Liver (tissue), 9 donors: ENCODE results near the gene GRID1. TPM values are rescaled to one million over a fixed set of nuclear protein-coding genes. Genes with fewer than 3 reads are reported as not detected.

Source experiments
- DNase-seq: peaks from one replicate; pipeline ENCODE4 v3.0.0-alpha.2; 2017; ENCODE audit warnings: low spot score
- H3K27ac ChIP-seq, 2 donors: one replicate each; pipeline ENCODE4 v1.7.0; 2013; ENCODE audit warnings: inconsistent platforms in 2 of 2, low read length in 2 of 2, control low read depth in 1 of 2, low read depth in 1 of 2, mild to moderate bottlenecking in 1 of 2
- H3K27me3 ChIP-seq, 4 donors: one replicate each; pipeline versions ENCODE4 v1.6.1 to v1.7.0; 2013; ENCODE audit warnings: low read length in 3 of 4, inconsistent platforms in 1 of 4, mild to moderate bottlenecking in 1 of 4, moderate library complexity in 1 of 4; ENCODE audit not compliant: control insufficient read depth in 4 of 4, insufficient read depth in 4 of 4
- H3K36me3 ChIP-seq, 4 donors: one replicate each; pipeline versions ENCODE4 v1.6.1 to v1.7.0; 2013; ENCODE audit warnings: low read length in 3 of 4, mild to moderate bottlenecking in 3 of 4, low read depth in 1 of 4, moderate library complexity in 1 of 4; ENCODE audit not compliant: control insufficient read depth in 4 of 4, insufficient read depth in 3 of 4
- H3K4me1 ChIP-seq, 4 donors: one replicate each; pipeline versions ENCODE4 v1.6.1 to v1.7.0; 2013; ENCODE audit warnings: low read length in 3 of 4, mild to moderate bottlenecking in 3 of 4, moderate library complexity in 1 of 4; ENCODE audit not compliant: control insufficient read depth in 4 of 4, insufficient read depth in 4 of 4
- H3K4me3 ChIP-seq, 3 donors: one replicate each; pipeline versions ENCODE4 v1.6.1 to v1.7.0; 2013; ENCODE audit warnings: low read length in 3 of 3, control low read depth in 1 of 3, low read depth in 1 of 3, mild to moderate bottlenecking in 1 of 3
- H3K9ac ChIP-seq, 2 donors: one replicate each; pipeline ENCODE4 v1.7.0; 2013; ENCODE audit warnings: low read length in 2 of 2, mild to moderate bottlenecking in 2 of 2, moderate library complexity in 2 of 2, control low read depth in 1 of 2, low read depth in 1 of 2
- H3K9me3 ChIP-seq, 4 donors: one replicate each; pipeline versions ENCODE4 v1.6.1 to v1.7.0; 2013; ENCODE audit warnings: low read length in 3 of 4; ENCODE audit not compliant: control insufficient read depth in 4 of 4
- ATF3 ChIP-seq: IDR thresholded peaks from 2 replicates; pipeline ENCODE4 v1.6.1; 2016; ENCODE audit warnings: antibody characterized with exemption
- CTCF ChIP-seq: fragments of 150-350 bp; IDR thresholded peaks from 2 replicates; pipeline ENCODE4 v1.5.1; 2017; ENCODE audit warnings: improper control_type of control experiment, low read depth, low read length; ENCODE audit not compliant: missing input control
- EGR1 ChIP-seq, 2 donors: IDR thresholded peaks; 2 replicates each; pipeline ENCODE4 v1.6.1; 2016 to 2018; ENCODE audit warnings: antibody characterized with exemption in 2 of 2, low read depth in 2 of 2
- FOXA1 ChIP-seq: IDR thresholded peaks from 2 replicates; pipeline ENCODE4 v1.6.1; 2016; ENCODE audit warnings: antibody characterized with exemption
- FOXA2 ChIP-seq: IDR thresholded peaks from 2 replicates; pipeline ENCODE4 v1.6.1; 2016; ENCODE audit warnings: antibody characterized with exemption
- GABPA ChIP-seq, 2 donors: IDR thresholded peaks in 1 of 2; conservative IDR thresholded peaks in 1 of 2; 2 replicates each; pipeline ENCODE4 v1.6.1; 2016; ENCODE audit warnings: antibody characterized with exemption in 2 of 2, mild to moderate bottlenecking in 1 of 2, moderate library complexity in 1 of 2
- HNF4A ChIP-seq, 2 donors: conservative IDR thresholded peaks; 2 replicates each; pipeline ENCODE4 v1.6.1; 2016; ENCODE audit warnings: antibody characterized with exemption in 2 of 2, mild to moderate bottlenecking in 2 of 2
- HNF4G ChIP-seq: IDR thresholded peaks from 2 replicates; pipeline ENCODE4 v1.6.1; 2016; ENCODE audit warnings: antibody characterized with exemption
- JUND ChIP-seq, 2 donors: IDR thresholded peaks; 2 replicates each; pipeline ENCODE4 v1.6.1; 2016; ENCODE audit warnings: antibody characterized with exemption in 2 of 2
- MAX ChIP-seq: IDR thresholded peaks from 2 replicates; pipeline ENCODE4 v1.6.1; 2016; ENCODE audit warnings: antibody characterized with exemption
- NR2F2 ChIP-seq: IDR thresholded peaks from 2 replicates; pipeline ENCODE4 v1.6.1; 2016; ENCODE audit warnings: antibody characterized with exemption
- RAD21 ChIP-seq, 2 donors: IDR thresholded peaks; 2 replicates each; pipeline ENCODE4 v1.6.1; 2016; ENCODE audit warnings: antibody characterized with exemption in 2 of 2, mild to moderate bottlenecking in 2 of 2
- REST ChIP-seq: IDR thresholded peaks from 2 replicates; pipeline ENCODE4 v1.6.1; 2016; ENCODE audit warnings: antibody characterized with exemption, mild to moderate bottlenecking
- RXRA ChIP-seq, 2 donors: IDR thresholded peaks; 2 replicates each; pipeline ENCODE4 v1.6.1; 2017 to 2018; ENCODE audit warnings: antibody characterized with exemption in 2 of 2, mild to moderate bottlenecking in 1 of 2
- SP1 ChIP-seq: IDR thresholded peaks from 2 replicates; pipeline ENCODE4 v1.6.1; 2018; ENCODE audit warnings: antibody characterized with exemption, mild to moderate bottlenecking
- TAF1 ChIP-seq: conservative IDR thresholded peaks from 2 replicates; pipeline ENCODE4 v1.6.1; 2016; ENCODE audit warnings: antibody characterized with exemption, mild to moderate bottlenecking
- YY1 ChIP-seq: IDR thresholded peaks from 2 replicates; pipeline ENCODE4 v1.6.1; 2016; ENCODE audit warnings: antibody characterized with exemption, mild to moderate bottlenecking
- ZBTB33 ChIP-seq: IDR thresholded peaks from 2 replicates; pipeline ENCODE4 v1.6.1; 2016; ENCODE audit warnings: antibody characterized with exemption
- WGBS: extraction: QIAGEN DNeasy Blood & Tissue Kit; methylation state at CpG from one replicate; pipeline ENCODE4 v1.1.7; 2013; 5-methylcytosine and 5-hydroxymethylcytosine counted together
- polyA plus RNA-seq, 2 donors: library from polyadenylated mRNA; stranded (reverse) in 1 of 2; unstranded in 1 of 2; fragments of 200-250 nt in 1 of 2; fragments of >200 nt in 1 of 2; fragmentation: Nextera tagmentation in 1 of 2; extraction: Ambion mirVana in 1 of 2; gene quantifications; one replicate each; pipeline versions ENCODE4 v1.2.1 to v1.2.3, GENCODE V29; 2013 to 2015
- total RNA-seq, 2 donors: library from RNA; depleted of rRNA; stranded (reverse); fragments of >200 nt; gene quantifications; one replicate each; pipeline ENCODE4 v1.2.3, GENCODE V29; 2014
- donor health status: healthy.
- donor health status: healthy.
- donor health status: healthy.
- donor health status: healthy.
- donor health status: healthy.

Gene GRID1
- total and polyA plus RNA-seq, 4 donors = 0.09 to 0.17 (median 0.14) TPM; not detected in 1

- 78% methylated on average over 16 of the region's 16 CpGs for WGBS
- no peak overlapping the region for H3K4me3 ChIP-seq
- no peaks in the 10 kb centered on the region for H3K36me3 ChIP-seq
- no peak overlapping the region for H3K9ac ChIP-seq
- H3K9me3 ChIP-seq = no peaks in the 10 kb centered on the region
- peaks cover 0 to 3% (median 0%) of the 10 kb centered on the region in 4 donors for H3K27me3 ChIP-seq
- H3K27ac ChIP-seq = no peak overlapping the region
- no peak for DNase-seq
- TF ChIP-seq RAD21 (IDR thresholded peaks at IDR 0.05) (no peak), NR2F2 (no peak), FOXA1 (no peak), HNF4G (no peak), JUND (IDR thresholded peaks at IDR 0.05) (no peak), SP1 (no peak), ATF3 (no peak), TAF1 (no peak), REST (no peak), EGR1 (IDR thresholded peaks at IDR 0.05; ENCODE audit: low read depth in 2 of 2) (no peak), HNF4A (conservative IDR thresholded peaks at IDR 0.05) (no peak), YY1 (no peak), GABPA (IDR thresholded peaks at IDR 0.05 in 1 of 2, conservative IDR thresholded peaks at IDR 0.05 in 1 of 2) (no peak), CTCF (no peak), FOXA2 (no peak), ZBTB33 (no peak), MAX (no peak), RXRA (IDR thresholded peaks at IDR 0.05) (no peak)
- no peaks in the 10 kb centered on the region for H3K4me1 ChIP-seq
Measured at GRCh38 chr10:86294346-86295265, 72.0 kb downstream of the GRID1 start.
